ENCODE data around the gene MYF6.

Gene MYF6

GRCh38 chr12:80711866-80712265 is 4.4 kb downstream of the MYF6 start:
- Mint-ChIP-seq H3K27me3 (ENCODE audit: low read depth) (peaks cover 77% of the 10 kb centered on the region), H3K4me3 (no peak overlapping the region), H3K36me3 (ENCODE audit: low read depth) (no peaks in the 10 kb centered on the region), H3K9me3 (no peaks in the 10 kb centered on the region), H3K4me1 (ENCODE audit: low read depth) (peaks cover 3% of the 10 kb centered on the region), H3K27ac (no peak overlapping the region)
- no peak for DNase-seq (ENCODE audit: low spot score)

- Mint-ChIP-seq H3K36me3 (ENCODE audit: low read depth) (no peaks in the 10 kb centered on the region), H3K27ac (no peak overlapping the region), H3K4me1 (ENCODE audit: low read depth) (peaks cover 3% of the 10 kb centered on the region), H3K9me3 (no peaks in the 10 kb centered on the region), H3K4me3 (no peak overlapping the region), H3K27me3 (ENCODE audit: low read depth) (peaks cover 69% of the 10 kb centered on the region)
- DNase-seq (ENCODE audit: low spot score) = no peak
These were observed 5.4 kb downstream of the MYF6 start for GRCh38 chr12:80712866-80713265.

- Mint-ChIP-seq H3K27ac (no peak overlapping the region), H3K36me3 (ENCODE audit: low read depth) (no peaks in the 10 kb centered on the region), H3K4me1 (ENCODE audit: low read depth) (peaks cover 2% of the 10 kb centered on the region)
These were observed 6.0 kb downstream of the MYF6 start for GRCh38 chr12:80713419-80713818.

DNA sequence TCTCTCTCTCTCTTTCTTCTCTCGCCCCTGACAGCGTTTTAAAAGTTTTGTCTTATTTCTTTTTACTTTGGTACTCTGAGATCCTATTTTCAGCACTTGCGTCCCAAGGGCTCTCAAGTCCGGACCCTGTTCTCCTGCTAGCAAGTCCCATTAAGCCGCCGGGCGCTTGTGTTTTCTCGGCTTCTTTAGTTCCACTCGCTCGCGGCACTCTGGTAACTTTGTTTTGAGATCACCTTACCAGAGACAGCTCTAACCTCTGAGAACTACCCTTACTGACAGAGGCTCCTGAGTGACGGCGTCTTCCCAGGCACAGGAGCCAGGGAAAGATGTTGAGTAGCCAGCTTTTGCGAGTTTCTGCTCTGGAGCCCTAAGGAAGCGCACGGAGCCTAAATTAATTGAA is 6.6 kb downstream of the MYF6 start:
- Mint-ChIP-seq H3K4me3 (no peak overlapping the region), H3K9me3 (no peaks in the 10 kb centered on the region), H3K27me3 (ENCODE audit: low read depth) (peaks cover 67% of the 10 kb centered on the region), H3K36me3 (ENCODE audit: low read depth) (no peaks in the 10 kb centered on the region), H3K27ac (no peak overlapping the region), H3K4me1 (ENCODE audit: low read depth) (peaks cover 2% of the 10 kb centered on the region)
- no peak for DNase-seq (ENCODE audit: low spot score)

More at GRCh38 chr12:80713419-80713818, 6.0 kb downstream of the MYF6 start:
- DNase-seq (ENCODE audit: low spot score) = no peak
- Mint-ChIP-seq H3K27me3 (ENCODE audit: low read depth) (peaks cover 68% of the 10 kb centered on the region), H3K4me3 (no peak overlapping the region), H3K9me3 (no peaks in the 10 kb centered on the region)

- H3K4me3 Mint-ChIP-seq = no peak overlapping the region
- H3K36me3 Mint-ChIP-seq (ENCODE audit: low read depth) = no peaks in the 10 kb centered on the region
- no peaks in the 10 kb centered on the region for H3K9me3 Mint-ChIP-seq
- DNase-seq (ENCODE audit: low spot score) = no peak
- H3K27ac Mint-ChIP-seq = no peak overlapping the region
- peaks cover 2% of the 10 kb centered on the region for H3K4me1 Mint-ChIP-seq (ENCODE audit: low read depth)
- H3K27me3 Mint-ChIP-seq (ENCODE audit: low read depth) = peaks cover 60% of the 10 kb centered on the region
These were observed 7.4 kb downstream of the MYF6 start for GRCh38 chr12:80714846-80715245.

DNA sequence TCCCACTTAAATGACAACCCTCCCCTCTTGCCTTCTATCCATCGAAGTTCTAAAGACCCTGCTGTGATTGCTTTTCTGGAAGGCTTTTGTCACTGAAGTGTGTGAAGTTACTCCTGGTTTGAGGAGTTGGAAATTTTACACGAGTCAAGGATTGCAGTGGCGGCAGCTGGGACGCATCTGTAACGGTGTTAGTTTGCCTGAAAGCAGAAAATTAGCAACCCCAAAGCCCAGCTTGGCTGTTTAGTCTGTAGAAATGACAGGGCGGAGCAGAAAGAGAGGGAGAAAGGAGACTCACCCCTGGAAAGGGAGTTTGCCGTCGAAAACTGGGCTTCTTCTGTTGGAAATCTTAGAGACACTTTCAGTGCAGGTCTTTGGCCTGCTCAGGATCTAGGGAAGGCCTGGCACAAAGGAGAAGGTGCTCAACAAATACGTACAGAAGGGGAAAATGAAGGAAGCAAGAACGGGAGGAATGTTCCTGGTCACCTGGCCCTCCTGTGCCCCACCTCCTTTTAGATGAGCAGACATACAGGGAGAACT is 8.3 kb downstream of the MYF6 start:
- no peak overlapping the region for H3K4me3 Mint-ChIP-seq
- no peak overlapping the region for H3K27ac Mint-ChIP-seq
- H3K27me3 Mint-ChIP-seq (ENCODE audit: low read depth) = peaks cover 51% of the 10 kb centered on the region
- DNase-seq (ENCODE audit: low spot score) = no peak
- no peaks in the 10 kb centered on the region for H3K36me3 Mint-ChIP-seq (ENCODE audit: low read depth)
- no peaks in the 10 kb centered on the region for H3K9me3 Mint-ChIP-seq
- H3K4me1 Mint-ChIP-seq (ENCODE audit: low read depth) = no peaks in the 10 kb centered on the region

DNA sequence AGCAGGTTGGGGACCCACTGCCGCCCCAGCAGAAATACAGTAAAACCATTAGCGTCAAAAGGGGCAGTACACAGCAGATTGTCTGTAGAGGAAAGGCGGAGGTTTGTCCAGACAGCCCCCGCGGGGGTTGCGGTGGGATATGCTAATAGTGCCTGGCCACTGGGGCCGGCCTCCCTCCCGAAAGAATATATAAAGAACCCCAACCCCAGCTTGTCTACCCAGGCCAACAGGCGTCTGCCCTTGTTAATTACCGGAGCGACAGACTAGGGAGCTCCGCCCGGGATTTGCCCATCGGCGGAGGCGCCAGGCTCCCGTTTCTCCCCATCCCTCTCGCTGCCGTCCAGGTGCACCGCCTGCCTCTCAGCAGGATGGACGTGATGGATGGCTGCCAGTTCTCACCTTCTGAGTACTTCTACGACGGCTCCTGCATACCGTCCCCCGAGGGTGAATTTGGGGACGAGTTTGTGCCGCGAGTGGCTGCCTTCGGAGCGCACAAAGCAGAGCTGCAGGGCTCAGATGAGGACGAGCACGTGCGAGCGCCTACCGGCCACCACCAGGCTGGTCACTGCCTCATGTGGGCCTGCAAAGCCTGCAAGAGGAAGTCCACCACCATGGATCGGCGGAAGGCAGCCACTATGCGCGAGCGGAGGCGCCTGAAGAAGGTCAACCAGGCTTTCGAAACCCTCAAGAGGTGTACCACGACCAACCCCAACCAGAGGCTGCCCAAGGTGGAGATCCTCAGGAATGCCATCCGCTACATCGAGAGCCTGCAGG is 9.4 kb downstream of the MYF6 start, which contains the start of gene MYF5:
Gene MYF5 (plus strand): TSS at position 217 of the 774 bp plus-strand sequence. CDS start 152 bp downstream, at position 369.
- Mint-ChIP-seq H3K36me3 (ENCODE audit: low read depth) (no peaks in the 10 kb centered on the region), H3K4me1 (ENCODE audit: low read depth) (no peaks in the 10 kb centered on the region), H3K27ac (no peak within 1 kb of the TSS), H3K9me3 (no peaks in the 10 kb centered on the region), H3K4me3 (no peak within 1 kb of the TSS), H3K27me3 (ENCODE audit: low read depth) (peaks cover 48% of the 10 kb centered on the region)
- no peak for DNase-seq (ENCODE audit: low spot score)

GRCh38 chr12:80717856-80718255 is 10.4 kb downstream of the MYF6 start:
- peaks cover 45% of the 10 kb centered on the region for H3K27me3 Mint-ChIP-seq (ENCODE audit: low read depth)
- DNase-seq (ENCODE audit: low spot score) = no peak
- H3K27ac Mint-ChIP-seq = no peak overlapping the region
- no peaks in the 10 kb centered on the region for H3K9me3 Mint-ChIP-seq
- no peaks in the 10 kb centered on the region for H3K36me3 Mint-ChIP-seq (ENCODE audit: low read depth)
- no peak overlapping the region for H3K4me3 Mint-ChIP-seq
- no peaks in the 10 kb centered on the region for H3K4me1 Mint-ChIP-seq (ENCODE audit: low read depth)

DNA sequence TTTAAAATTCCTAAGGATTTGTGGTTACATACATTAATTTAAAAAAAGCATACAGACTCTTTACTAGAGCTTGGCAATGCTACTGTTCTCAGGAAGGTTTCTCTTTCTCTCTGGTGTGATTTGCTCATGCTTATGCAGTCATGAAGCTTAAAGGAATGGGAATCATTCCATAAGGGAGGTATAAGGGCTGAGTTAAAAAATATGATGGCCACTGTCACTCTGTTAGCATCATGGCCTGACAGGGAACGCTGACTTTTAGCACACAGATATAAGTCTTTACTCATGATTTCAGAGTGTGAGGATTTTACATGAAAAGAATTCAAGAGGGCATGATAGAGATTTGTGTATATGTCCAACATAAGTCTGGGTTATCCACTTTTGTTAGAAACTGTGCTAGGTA is 13.1 kb downstream of the MYF6 start:
- Mint-ChIP-seq H3K27ac (no peak overlapping the region), H3K4me3 (no peak overlapping the region), H3K4me1 (ENCODE audit: low read depth) (no peaks in the 10 kb centered on the region), H3K36me3 (ENCODE audit: low read depth) (no peaks in the 10 kb centered on the region), H3K9me3 (no peaks in the 10 kb centered on the region), H3K27me3 (ENCODE audit: low read depth) (peaks cover 23% of the 10 kb centered on the region)
- DNase-seq (ENCODE audit: low spot score) = no peak

- no peak for DNase-seq (ENCODE audit: low spot score)
- no peak overlapping the region for H3K4me3 Mint-ChIP-seq
- H3K36me3 Mint-ChIP-seq (ENCODE audit: low read depth) = no peaks in the 10 kb centered on the region
- no peaks in the 10 kb centered on the region for H3K9me3 Mint-ChIP-seq
- H3K27ac Mint-ChIP-seq = no peak overlapping the region
- no peaks in the 10 kb centered on the region for H3K4me1 Mint-ChIP-seq (ENCODE audit: low read depth)
- H3K27me3 Mint-ChIP-seq (ENCODE audit: low read depth) = peaks cover 15% of the 10 kb centered on the region
These were observed 13.9 kb downstream of the MYF6 start for GRCh38 chr12:80721326-80721725.

GRCh38 chr12:80745851-80746505 is 38.5 kb downstream of the MYF6 start:
- Mint-ChIP-seq H3K9me3 (no peaks in the 10 kb centered on the region), H3K27me3 (ENCODE audit: low read depth) (no peaks in the 10 kb centered on the region), H3K36me3 (ENCODE audit: low read depth) (no peaks in the 10 kb centered on the region), H3K27ac (no peak overlapping the region), H3K4me1 (ENCODE audit: low read depth) (no peaks in the 10 kb centered on the region), H3K4me3 (no peak overlapping the region)
- no peak for DNase-seq (ENCODE audit: low spot score)

- Mint-ChIP-seq H3K9me3 (no peaks in the 10 kb centered on the region), H3K27me3 (ENCODE audit: low read depth) (no peaks in the 10 kb centered on the region), H3K4me3 (no peak overlapping the region), H3K4me1 (ENCODE audit: low read depth) (no peaks in the 10 kb centered on the region), H3K36me3 (ENCODE audit: low read depth) (no peaks in the 10 kb centered on the region), H3K27ac (no peak overlapping the region)
- no peak for DNase-seq (ENCODE audit: low spot score)
These were observed 40.4 kb downstream of the MYF6 start for GRCh38 chr12:80747800-80748199.

GRCh38 chr12:80749456-80749855 is 42.0 kb downstream of the MYF6 start:
- Mint-ChIP-seq H3K36me3 (ENCODE audit: low read depth) (no peaks in the 10 kb centered on the region), H3K4me1 (ENCODE audit: low read depth) (no peaks in the 10 kb centered on the region), H3K27me3 (ENCODE audit: low read depth) (no peaks in the 10 kb centered on the region), H3K27ac (no peak overlapping the region), H3K9me3 (no peaks in the 10 kb centered on the region), H3K4me3 (no peak overlapping the region)
- DNase-seq (ENCODE audit: low spot score) = no peak

DNA sequence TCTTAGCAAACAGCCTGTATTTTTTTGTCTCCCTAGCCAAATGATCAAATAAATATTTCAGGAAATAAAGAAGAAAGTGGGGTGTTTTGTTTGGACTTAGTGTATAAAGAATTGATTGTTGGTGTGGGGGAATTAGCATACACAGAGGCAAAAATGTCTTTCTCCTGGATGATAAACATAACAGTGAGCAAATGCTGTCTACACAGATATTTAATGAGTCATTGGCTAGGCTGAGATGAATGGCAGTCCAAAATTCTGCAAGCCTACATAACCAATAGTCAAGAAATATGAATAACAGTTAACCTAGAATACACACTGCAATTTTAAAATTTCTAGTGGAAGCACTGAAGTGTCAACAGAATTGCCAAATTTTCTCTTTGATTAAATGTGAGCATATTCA is 45.0 kb downstream of the MYF6 start:
- Mint-ChIP-seq H3K27me3 (ENCODE audit: low read depth) (no peaks in the 10 kb centered on the region), H3K36me3 (ENCODE audit: low read depth) (no peaks in the 10 kb centered on the region), H3K4me1 (ENCODE audit: low read depth) (no peaks in the 10 kb centered on the region), H3K27ac (no peak overlapping the region), H3K9me3 (no peaks in the 10 kb centered on the region), H3K4me3 (no peak overlapping the region)
- DNase-seq (ENCODE audit: low spot score) = no peak
